ENCODE results near the gene RGS7. TPM values are rescaled to one million over a fixed set of nuclear protein-coding genes. Genes with fewer than 3 reads are reported as not detected.

RGS7 gene
- total and polyA plus RNA-seq, 2 of the 8 experiments (the other 6 are each of a cell fraction or from before 2014, with no cell fraction given) = 1.6 to 3.0 TPM

DNA sequence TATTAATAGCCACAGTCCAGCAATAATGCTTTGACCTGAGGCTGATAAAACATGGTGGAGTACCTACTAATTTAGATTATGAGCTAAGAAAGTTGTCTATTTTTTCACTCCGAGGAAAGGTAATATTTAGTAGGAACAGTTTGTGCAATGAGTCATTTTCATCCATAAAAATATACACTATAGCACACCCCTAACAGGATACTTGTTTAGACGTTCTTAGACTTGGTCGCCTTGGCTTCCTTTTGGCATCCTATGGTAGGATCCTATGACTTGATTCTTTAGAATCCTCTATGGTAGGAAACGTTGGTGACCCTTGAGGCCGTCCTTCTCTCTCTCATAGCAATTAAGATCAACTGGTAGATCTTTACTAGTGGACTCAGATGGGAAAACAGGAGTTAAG lies 81.8 kb downstream of the RGS7 start:
- 88% methylated on average over 5 of the region's 5 CpGs; no CpG with 5 or more reads in 1 of the 2 experiments for WGBS, 2 experiments (ENCODE audit: extremely low coverage in 1 of 2, insufficient coverage in 1 of 2, insufficient read length in 1 of 2, insufficient replicate concordance in 2 of 2, low coverage in 1 of 2, low lambda C conversion rate in 2 of 2, missing lambda C conversion rate in 1 of 2)
- POLR2A ChIA-PET (ENCODE audit: partially characterized antibody) = no interaction called here
- TF ChIP-seq POLR2A (IDR thresholded peaks at IDR 0.05; ENCODE audit: control extremely low read depth in 1 of 2, low read depth in 2 of 2, low read length in 2 of 2) (no peak), CBX5 (IDR thresholded peaks at IDR 0.05; ENCODE audit: low read depth, low read length) (no peak)

More for the DNA sequence above, 81.8 kb downstream of the RGS7 start:
- H3K4ac ChIP-seq (replicated peaks; ENCODE audit: insufficient read length, low read depth, low read length) = no peak overlapping the region
- no peak overlapping the region for H3K27ac ChIP-seq (ENCODE audit: low read depth, low read length)
- H2BK15ac ChIP-seq (ENCODE audit: low read length) = no peak overlapping the region
- no peak overlapping the region for H2BK12ac ChIP-seq (ENCODE audit: low read depth, low read length)
- no peak overlapping the region for H3K9ac ChIP-seq (replicated peaks in 1 of 4; ENCODE audit: extremely low read depth in 1 of 4, low read depth in 3 of 4, low read length in 3 of 4)
- H2AFZ ChIP-seq (ENCODE audit: low read length) = no peak overlapping the region
- peaks cover 4 to 6% of the 10 kb centered on the region in 2 experiments; a peak in 3 of 4 replicates for H3K9me3 ChIP-seq (ENCODE audit: insufficient read depth in 2 of 2, low read depth in 1 of 2, low read length in 1 of 2)
- no peak overlapping the region for H3K23ac ChIP-seq (ENCODE audit: insufficient read length)
- H3K4me1 ChIP-seq (replicated peaks in 1 of 4; ENCODE audit: control insufficient read depth in 3 of 4, insufficient read depth in 4 of 4, low read length in 3 of 4) = no peaks in the 10 kb centered on the region
- H3K79me2 ChIP-seq (ENCODE audit: control insufficient read depth in 1 of 2, insufficient read depth in 2 of 2, low read length in 2 of 2) = no peaks in the 10 kb centered on the region
- no peaks in the 10 kb centered on the region for H3K23me2 ChIP-seq (ENCODE audit: low read depth, low read length)
- CTCF ChIA-PET (ENCODE audit: partially characterized antibody) = interaction anchor here (0.9 to 1.4 kb wide), 6 partner anchors 12 to 387 kb away, joined by 3 to 6 read pairs (median 3); no protein-coding TSS in a partner anchor
- H4K5ac ChIP-seq (ENCODE audit: insufficient read length, low read depth, low read length) = no peak overlapping the region
- no peak overlapping the region for H3K4me3 ChIP-seq (ENCODE audit: extremely low read depth in 1 of 4, insufficient read depth in 2 of 4, low read depth in 3 of 4, low read length in 4 of 4)
- DNase-seq (ENCODE audit: low read depth in 1 of 2, low spot score in 2 of 2) (no peak), FAIRE-seq (no peak)
- no peak overlapping the region for H2BK120ac ChIP-seq (replicated peaks; ENCODE audit: low read depth, low read length)
- H4K20me1 ChIP-seq (replicated peaks in 1 of 2; ENCODE audit: control insufficient read depth in 1 of 2, insufficient read depth in 2 of 2, low read length in 2 of 2) = no peaks in the 10 kb centered on the region
- H2BK5ac ChIP-seq (ENCODE audit: low read depth, low read length) = no peak overlapping the region
- no peaks in the 10 kb centered on the region for H3K79me1 ChIP-seq (ENCODE audit: low read depth, low read length)
- H2AK5ac ChIP-seq (ENCODE audit: low read depth, low read length) = no peak overlapping the region
- no peak overlapping the region for H4K8ac ChIP-seq (ENCODE audit: extremely low read depth, insufficient read depth, low read length)
- H3K14ac ChIP-seq (ENCODE audit: insufficient read length) = no peak overlapping the region
- no peak overlapping the region for H3K56ac ChIP-seq (replicated peaks; ENCODE audit: insufficient read length, low read depth, low read length)
- H4K91ac ChIP-seq (replicated peaks; ENCODE audit: insufficient read length, low read length) = no peak overlapping the region
- no peaks in the 10 kb centered on the region for H3K36me3 ChIP-seq (ENCODE audit: control insufficient read depth in 2 of 4, insufficient read depth in 4 of 4, low read length in 3 of 4)
- no peak overlapping the region for H3K4me2 ChIP-seq (ENCODE audit: insufficient read depth in 1 of 2, low read depth in 2 of 2, low read length in 2 of 2)
- no peak overlapping the region for H2BK20ac ChIP-seq (ENCODE audit: low read length)
- no peaks in the 10 kb centered on the region for H3K27me3 ChIP-seq (replicated peaks in 1 of 4; ENCODE audit: control insufficient read depth in 3 of 4, extremely low read depth in 1 of 4, insufficient read depth in 3 of 4, low read length in 3 of 4)
- H3K18ac ChIP-seq (ENCODE audit: extremely low read depth, low read length) = no peak overlapping the region
